Breast epithelium (tissue), 4 donors: ENCODE measurements around the gene CDR2. TPM values are rescaled to one million over a fixed set of nuclear protein-coding genes. Genes with fewer than 3 reads are reported as not detected.

ENCODE experiments used
- DNase-seq, 2 donors: peaks; one replicate each; pipeline ENCODE4 v3.0.0-alpha.2; 2019; ENCODE audit warnings: low spot score in 2 of 2
- H3K27ac ChIP-seq, 2 donors: fragments of 200-600 bp; sonication (generic) in 1 of 2; one replicate each; pipeline ENCODE4 v1.5.1; 2016 to 2019; ENCODE audit warnings: mild to moderate bottlenecking in 1 of 2
- H3K27me3 ChIP-seq, 2 donors: fragments of 200-600 bp; sonication (generic) in 1 of 2; one replicate each; pipeline versions ENCODE4 v1.5.1 to v1.6.0; 2017 to 2019; ENCODE audit warnings: control low read depth in 1 of 2, mild to moderate bottlenecking in 1 of 2
- H3K36me3 ChIP-seq: fragments of 200-600 bp; one replicate; pipeline ENCODE4 v1.5.1; 2019
- H3K4me1 ChIP-seq, 2 donors: fragments of 200-600 bp; sonication (generic); one replicate each; pipeline ENCODE4 v1.5.1; 2016 to 2019; ENCODE audit warnings: control low read depth in 1 of 2
- H3K4me3 ChIP-seq, 3 donors: fragments of 200-600 bp; sonication (generic); 1 replicate in 2 of 3; 2 replicates in 1 of 3; pipeline ENCODE4 v1.5.1; 2016 to 2019; ENCODE audit warnings: mild to moderate bottlenecking in 3 of 3, moderate library complexity in 2 of 3
- H3K9me3 ChIP-seq, 2 donors: fragments of 200-600 bp; sonication (generic) in 1 of 2; one replicate each; pipeline ENCODE4 v1.5.1; 2016 to 2019; ENCODE audit warnings: control low read depth in 1 of 2
- POLR2A ChIP-seq: fragments of 450-650 bp; IDR thresholded peaks from one replicate; pipeline ENCODE4 v1.6.1; 2016; ENCODE audit warnings: antibody characterized with exemption, mild to moderate bottlenecking, moderate library complexity
- POLR2AphosphoS5 ChIP-seq, 3 donors: sonication (generic); formaldehyde crosslinking; IDR thresholded peaks; one replicate each; pipeline ENCODE4 v1.6.1; 2017; ENCODE audit warnings: antibody characterized with exemption in 3 of 3
- intact Hi-C: fragments of 100-400 bp; cut with DNase I; formaldehyde crosslinking; loops from one replicate; pipeline ENCODE4 v1.15.1; 2023; ENCODE audit warnings: low total_unique reads
- total RNA-seq, 3 donors: library from RNA; depleted of rRNA; stranded (reverse); fragments of >200 nt; gene quantifications; one replicate each; pipeline ENCODE4 v1.1.0, GENCODE V29; 2016
- TF ChIP-seq, protein P1 (sequence below), 3 donors: fragments of 450-650 bp; IDR thresholded peaks; one replicate each; pipeline ENCODE4 v1.5.1; 2016 to 2017; ENCODE audit warnings: antibody characterized with exemption in 3 of 3, mild to moderate bottlenecking in 3 of 3, moderate library complexity in 3 of 3

CDR2 gene
- total RNA-seq, 3 donors from 2014 or later, result 20.2 to 37.5 (median 26.9) TPM

DNA sequence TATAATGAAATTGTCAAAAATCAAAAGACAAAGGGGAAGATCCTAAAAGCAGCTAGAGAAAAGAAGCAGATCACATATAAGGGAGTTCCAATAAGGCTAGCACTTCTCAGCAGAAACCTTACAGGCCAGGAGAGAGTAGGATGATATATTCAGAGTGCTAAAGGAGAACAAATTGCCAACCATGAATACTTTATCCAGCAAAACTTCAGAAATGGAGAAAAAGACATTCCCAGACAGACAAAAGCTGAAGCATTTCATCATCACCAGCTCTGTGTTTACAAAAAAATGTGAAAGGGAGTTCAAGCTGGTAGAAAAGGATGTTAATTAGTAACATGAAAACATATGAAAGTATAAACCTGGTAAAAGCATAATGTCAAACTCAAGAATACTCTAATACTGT is 37.4 kb downstream of the CDR2 start:
- TF ChIP-seq, protein P1, sequence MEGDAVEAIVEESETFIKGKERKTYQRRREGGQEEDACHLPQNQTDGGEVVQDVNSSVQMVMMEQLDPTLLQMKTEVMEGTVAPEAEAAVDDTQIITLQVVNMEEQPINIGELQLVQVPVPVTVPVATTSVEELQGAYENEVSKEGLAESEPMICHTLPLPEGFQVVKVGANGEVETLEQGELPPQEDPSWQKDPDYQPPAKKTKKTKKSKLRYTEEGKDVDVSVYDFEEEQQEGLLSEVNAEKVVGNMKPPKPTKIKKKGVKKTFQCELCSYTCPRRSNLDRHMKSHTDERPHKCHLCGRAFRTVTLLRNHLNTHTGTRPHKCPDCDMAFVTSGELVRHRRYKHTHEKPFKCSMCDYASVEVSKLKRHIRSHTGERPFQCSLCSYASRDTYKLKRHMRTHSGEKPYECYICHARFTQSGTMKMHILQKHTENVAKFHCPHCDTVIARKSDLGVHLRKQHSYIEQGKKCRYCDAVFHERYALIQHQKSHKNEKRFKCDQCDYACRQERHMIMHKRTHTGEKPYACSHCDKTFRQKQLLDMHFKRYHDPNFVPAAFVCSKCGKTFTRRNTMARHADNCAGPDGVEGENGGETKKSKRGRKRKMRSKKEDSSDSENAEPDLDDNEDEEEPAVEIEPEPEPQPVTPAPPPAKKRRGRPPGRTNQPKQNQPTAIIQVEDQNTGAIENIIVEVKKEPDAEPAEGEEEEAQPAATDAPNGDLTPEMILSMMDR (IDR thresholded peaks at IDR 0.05), result no peak
- TF ChIP-seq POLR2AphosphoS5 (IDR thresholded peaks at IDR 0.05) (no peak), POLR2A (no peak)
- peaks cover 7 to 18% of the 10 kb centered on the region in 2 donors for H3K9me3 ChIP-seq
- intact Hi-C loops, result no loop called here

DNA sequence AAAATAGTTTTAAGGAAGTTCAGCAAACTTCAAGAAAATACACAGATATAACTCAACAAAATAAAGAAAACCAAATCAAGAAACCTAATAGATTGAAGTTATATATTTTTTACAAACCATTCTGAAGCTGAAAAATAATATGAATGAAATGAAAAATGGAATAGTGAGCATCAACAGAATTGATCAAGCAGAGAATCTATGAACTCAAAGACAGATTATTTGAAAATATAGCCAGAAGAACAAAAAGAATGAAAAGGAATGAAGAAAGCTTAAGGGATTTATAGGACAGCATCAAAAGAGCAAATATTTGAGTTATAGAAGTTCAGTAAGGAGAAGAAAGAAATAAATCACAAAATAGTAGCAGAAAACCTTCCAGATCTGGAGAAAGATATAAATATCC is 37.8 kb downstream of the CDR2 start:
- intact Hi-C loops, result no loop called here
- DNase-seq, result no peak
- H3K9me3 ChIP-seq, result peaks cover 7 to 18% of the 10 kb centered on the region in 2 donors
- H3K27me3 ChIP-seq, result no peaks in the 10 kb centered on the region
- no peak for TF ChIP-seq POLR2AphosphoS5 (IDR thresholded peaks at IDR 0.05)
- TF ChIP-seq, protein P1 (IDR thresholded peaks at IDR 0.05), result no peak
- no peak for TF ChIP-seq POLR2A
- no peaks in the 10 kb centered on the region for H3K4me1 ChIP-seq
- H3K36me3 ChIP-seq, result no peaks in the 10 kb centered on the region
- no peak overlapping the region for H3K4me3 ChIP-seq
- no peak overlapping the region for H3K27ac ChIP-seq

More for the DNA sequence above, 37.4 kb downstream of the CDR2 start:
- Histone ChIP-seq H3K4me3 (no peak overlapping the region), H3K4me1 (no peaks in the 10 kb centered on the region), H3K27ac (no peak overlapping the region), H3K27me3 (no peaks in the 10 kb centered on the region), H3K36me3 (no peaks in the 10 kb centered on the region)
- no peak for DNase-seq

DNA sequence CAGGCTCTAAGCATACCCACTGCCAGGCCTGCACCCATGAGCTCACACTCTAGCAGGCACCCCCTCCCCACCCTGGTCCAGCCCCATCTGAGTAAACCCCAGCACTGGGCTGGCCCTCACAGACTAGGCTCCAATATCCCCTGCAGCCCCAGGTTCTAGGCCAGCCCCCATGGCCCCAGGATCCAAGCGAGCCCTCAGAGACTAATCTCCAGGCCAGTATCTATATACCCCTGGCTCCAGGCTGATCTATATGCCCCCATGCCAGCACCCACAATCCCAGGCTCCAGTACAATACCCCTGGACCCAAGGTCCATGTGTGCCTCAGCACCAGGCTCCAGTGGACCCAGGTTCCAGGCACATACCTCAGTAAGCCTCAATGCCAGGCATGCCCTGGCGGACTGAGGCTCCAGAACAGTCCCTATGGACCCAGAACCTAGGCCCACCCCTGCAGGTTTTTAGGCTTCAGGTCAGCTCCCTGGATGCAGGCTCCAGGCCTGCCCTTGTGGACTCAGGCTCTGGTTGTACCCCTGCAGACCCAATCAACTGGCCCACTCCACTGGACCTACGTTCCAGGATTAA is 38.7 kb downstream of the CDR2 start:
- TF ChIP-seq POLR2AphosphoS5 (IDR thresholded peaks at IDR 0.05) (no peak), POLR2A (no peak)
- TF ChIP-seq, protein P1 (IDR thresholded peaks at IDR 0.05), result no peak
- Histone ChIP-seq H3K9me3 (peaks cover 7 to 18% of the 10 kb centered on the region in 2 donors), H3K36me3 (no peaks in the 10 kb centered on the region), H3K27ac (no peak overlapping the region), H3K27me3 (no peaks in the 10 kb centered on the region), H3K4me1 (no peaks in the 10 kb centered on the region), H3K4me3 (no peak overlapping the region)
- intact Hi-C loops, result no loop called here
- no peak for DNase-seq

DNA sequence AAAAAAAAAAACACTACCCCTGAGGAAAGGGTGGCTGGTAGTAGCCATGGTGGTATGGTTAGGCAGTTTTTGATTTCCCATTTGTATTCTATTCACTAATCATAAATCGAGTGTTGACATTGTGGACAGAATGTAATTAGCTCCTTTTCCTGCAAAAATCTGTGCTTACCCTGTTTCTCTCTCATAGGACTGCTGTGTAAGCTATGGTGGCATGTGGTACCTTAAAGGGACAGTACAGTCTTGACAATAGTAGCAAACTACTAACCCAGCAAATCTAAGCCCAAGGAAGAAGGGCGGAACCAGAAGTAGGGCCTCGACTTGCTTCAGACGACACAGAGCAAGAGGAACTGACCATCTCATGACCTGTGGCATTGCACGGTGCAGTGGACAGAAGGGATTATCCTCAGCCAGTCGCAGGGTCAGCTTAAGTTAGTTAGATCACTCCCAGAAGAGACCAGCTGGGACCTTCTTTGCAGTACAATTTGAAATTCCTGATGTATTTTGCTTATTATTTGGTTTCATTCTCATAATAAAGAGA is 40.9 kb downstream of the CDR2 start:
- no peaks in the 10 kb centered on the region for H3K36me3 ChIP-seq
- intact Hi-C loops, result no loop called here
- H3K27ac ChIP-seq, result no peak overlapping the region
- no peak for DNase-seq
- no peaks in the 10 kb centered on the region for H3K27me3 ChIP-seq
- TF ChIP-seq POLR2AphosphoS5 (IDR thresholded peaks at IDR 0.05) (no peak), POLR2A (no peak)
- TF ChIP-seq, protein P1 (IDR thresholded peaks at IDR 0.05), result no peak
- peaks cover 7 to 18% of the 10 kb centered on the region in 2 donors for H3K9me3 ChIP-seq
- no peak overlapping the region for H3K4me3 ChIP-seq
- H3K4me1 ChIP-seq, result no peaks in the 10 kb centered on the region

DNA sequence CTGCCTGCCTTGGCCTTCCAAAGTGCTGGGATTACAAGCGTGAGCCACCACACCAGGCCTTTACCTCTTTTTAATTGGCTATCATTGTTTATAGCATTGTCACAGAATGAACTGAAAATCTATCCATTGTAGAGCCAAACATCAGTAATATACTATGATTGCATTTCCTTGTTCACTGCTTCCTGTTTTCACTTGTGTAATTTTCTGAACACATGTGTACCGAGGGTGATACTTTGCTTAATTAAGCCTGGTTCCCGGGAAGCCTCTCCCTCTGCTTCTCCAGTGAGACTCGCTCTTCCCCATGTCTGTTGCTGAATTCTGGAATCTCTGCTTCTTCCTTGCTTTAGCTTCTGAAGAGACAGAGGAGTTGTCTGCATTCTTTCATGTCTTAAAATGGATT is 44.1 kb downstream of the CDR2 start:
- no peak for DNase-seq
- Histone ChIP-seq H3K9me3 (no peaks in the 10 kb centered on the region), H3K4me3 (no peak overlapping the region), H3K27ac (no peak overlapping the region), H3K27me3 (no peaks in the 10 kb centered on the region), H3K4me1 (no peaks in the 10 kb centered on the region), H3K36me3 (no peaks in the 10 kb centered on the region)
- intact Hi-C loops, result no loop called here
- TF ChIP-seq, protein P1 (IDR thresholded peaks at IDR 0.05), result no peak
- TF ChIP-seq POLR2A (no peak), POLR2AphosphoS5 (IDR thresholded peaks at IDR 0.05) (no peak)
